Urinary bladder (tissue), 4 donors: Measurements from ENCODE around the gene PRLR. TPM values are rescaled to one million over a fixed set of nuclear protein-coding genes. Genes with fewer than 3 reads are reported as not detected.

Experiments
- DNase-seq: peaks from one replicate; pipeline ENCODE4 v3.0.0-alpha.2; 2015; ENCODE audit errors: extremely low spot score
- H3K27ac ChIP-seq: one replicate; pipeline ENCODE4 v1.5.1; 2013; ENCODE audit warnings: low read depth, mild to moderate bottlenecking, moderate library complexity
- H3K36me3 ChIP-seq: one replicate; pipeline ENCODE4 v1.6.1; 2013; ENCODE audit warnings: mild to moderate bottlenecking, moderate library complexity; ENCODE audit not compliant: insufficient read depth
- H3K4me1 ChIP-seq: one replicate; pipeline ENCODE4 v1.6.1; 2013; ENCODE audit warnings: mild to moderate bottlenecking, moderate library complexity; ENCODE audit not compliant: insufficient read depth
- H3K4me3 ChIP-seq: one replicate; pipeline ENCODE4 v1.5.1; 2013; ENCODE audit warnings: low read depth, low read length
- WGBS: extraction: QIAGEN DNeasy Blood & Tissue Kit; methylation state at CpG from one replicate; pipeline ENCODE4 v1.1.7; 2013; 5-methylcytosine and 5-hydroxymethylcytosine counted together
- polyA plus RNA-seq: library from polyadenylated mRNA; stranded (reverse); fragments of 200-250 nt; gene quantifications from one replicate; pipeline ENCODE4 v1.2.3, GENCODE V29; 2013
- total RNA-seq: library from RNA; depleted of rRNA; stranded (reverse); fragments of >200 nt; gene quantifications from one replicate; pipeline ENCODE4 v1.2.3, GENCODE V29; 2014
- donor health status: healthy with polysubstance abuse.
- donor health status: healthy.

The PRLR gene
- total and polyA plus RNA-seq, 2 donors, result 0.98 to 9.7 TPM

DNA sequence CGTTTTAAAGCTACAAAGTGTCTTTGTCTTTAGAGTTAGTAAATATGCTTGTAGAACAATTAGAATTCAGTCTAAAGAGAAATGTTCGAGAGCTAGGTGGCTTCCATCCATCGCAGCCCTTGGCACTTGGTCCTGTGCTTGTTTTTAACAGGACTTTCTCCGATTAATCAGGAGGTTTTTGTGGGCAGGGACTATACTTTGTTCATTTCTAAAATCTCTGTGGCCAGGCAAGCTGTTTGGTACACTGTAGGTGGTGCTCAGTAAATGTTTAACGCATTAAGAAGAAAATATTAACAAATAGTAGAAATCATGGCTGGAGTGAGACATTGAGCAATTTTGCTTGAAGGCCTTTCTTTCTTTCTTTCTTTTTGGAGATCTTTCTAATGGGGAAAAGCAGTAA, 203.3 kb downstream of the PRLR start:
- no peaks in the 10 kb centered on the region for H3K4me1 ChIP-seq
- no peak overlapping the region for H3K4me3 ChIP-seq
- DNase-seq, result no peak
- no peaks in the 10 kb centered on the region for H3K36me3 ChIP-seq
- 78% methylated on average over 5 of the region's 5 CpGs for WGBS
- H3K27ac ChIP-seq, result no peak overlapping the region

DNA sequence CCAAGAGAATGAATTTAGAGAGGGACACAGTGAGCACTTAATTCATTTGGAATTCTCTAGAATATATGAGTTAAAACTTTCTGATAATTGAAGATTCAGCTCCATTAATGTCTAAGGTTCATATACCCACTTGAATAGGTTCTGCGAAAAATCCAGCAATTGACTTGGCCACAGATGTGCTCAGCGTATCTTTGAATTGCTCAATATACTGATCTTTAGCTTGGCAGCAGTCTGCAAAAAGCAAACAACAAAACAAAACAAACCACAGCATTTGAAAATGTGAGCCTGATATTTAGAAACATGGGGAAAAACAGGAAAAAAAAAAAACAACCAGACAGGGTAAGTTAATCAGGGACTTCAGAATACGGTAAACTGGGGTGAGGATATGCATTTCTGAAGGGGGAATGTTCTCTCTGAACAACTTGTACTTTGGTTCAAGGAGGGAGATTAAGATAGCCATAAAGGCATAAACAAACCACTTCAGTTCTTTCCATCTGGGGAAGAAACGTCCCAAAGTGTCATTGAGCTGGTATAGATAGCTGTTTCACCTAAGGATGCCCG, 203.9 kb downstream of the PRLR start:
- DNase-seq, result no peak
- Histone ChIP-seq H3K36me3 (no peaks in the 10 kb centered on the region), H3K27ac (no peak overlapping the region), H3K4me3 (no peak overlapping the region), H3K4me1 (no peaks in the 10 kb centered on the region)
- 64% methylated on average over 5 of the region's 5 CpGs for WGBS

DNA sequence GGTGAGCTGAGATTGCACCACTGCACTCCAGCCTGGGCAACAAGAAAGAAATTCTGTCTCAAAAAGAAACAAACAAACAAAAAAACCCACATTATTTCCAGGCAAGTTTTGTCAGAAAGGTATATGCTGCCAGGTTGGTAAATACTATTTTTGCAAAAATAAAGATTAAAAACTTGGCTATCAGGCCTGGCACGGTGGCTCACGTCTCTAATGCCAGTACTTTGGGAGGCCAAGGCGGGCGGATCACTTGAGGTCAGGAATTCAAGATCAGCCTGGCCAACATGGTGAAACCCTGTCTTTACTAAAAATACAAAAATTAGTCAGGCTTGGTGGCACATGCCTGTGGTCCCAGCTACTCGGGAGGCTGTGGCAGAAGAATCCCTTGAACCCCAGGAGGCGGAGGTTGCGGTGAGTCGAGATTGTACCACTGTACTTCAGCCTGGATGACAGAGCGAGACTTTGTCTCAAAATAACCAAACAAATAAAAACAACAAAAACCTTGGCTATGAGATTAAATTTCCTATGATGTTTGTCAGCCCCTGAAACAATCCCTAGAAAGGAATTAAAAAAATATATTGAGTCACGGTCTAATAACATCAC, 205.3 kb downstream of the PRLR start:
- H3K27ac ChIP-seq, result no peak overlapping the region
- H3K4me1 ChIP-seq, result no peaks in the 10 kb centered on the region
- no peak for DNase-seq
- WGBS, result 89% methylated on average over 10 of the region's 10 CpGs
- H3K36me3 ChIP-seq, result no peaks in the 10 kb centered on the region
- H3K4me3 ChIP-seq, result no peak overlapping the region

DNA sequence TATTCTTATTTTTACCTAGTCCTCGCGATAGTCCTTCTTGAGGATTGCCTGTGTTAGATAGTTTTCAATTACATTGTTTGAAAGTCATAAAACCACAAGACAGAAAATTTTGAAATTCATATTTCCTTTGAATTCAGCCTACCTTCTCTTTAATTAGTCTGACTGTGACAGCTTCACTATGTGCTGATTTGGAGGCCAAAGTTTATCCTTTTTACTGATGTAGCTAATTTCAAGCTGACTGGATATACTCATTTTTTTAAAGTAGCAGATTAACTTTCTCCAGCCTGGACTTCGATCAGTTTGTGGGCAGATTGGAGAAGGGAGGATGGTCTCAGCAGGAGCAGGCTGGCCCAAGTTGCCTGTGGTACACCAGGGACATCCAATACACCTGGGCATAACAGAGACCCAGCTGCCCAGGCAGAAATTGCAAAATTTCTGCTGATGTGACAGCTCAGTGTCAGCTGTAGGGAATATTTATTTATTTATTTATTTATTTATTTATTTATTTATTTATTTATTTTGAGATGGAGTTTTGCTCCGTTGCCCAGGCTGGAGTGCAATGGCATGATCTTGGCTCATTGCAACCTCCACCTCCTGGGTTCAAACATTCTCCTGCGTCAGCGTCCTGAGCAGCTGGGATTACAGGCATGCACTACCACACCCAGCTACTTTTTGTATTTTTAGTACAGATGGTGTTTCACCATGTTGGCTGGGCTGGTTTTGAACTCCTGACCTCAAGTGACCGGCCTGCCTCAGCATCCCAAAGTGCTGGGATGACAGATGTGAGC, 206.7 kb downstream of the PRLR start:
- no peaks in the 10 kb centered on the region for H3K4me1 ChIP-seq
- no peak overlapping the region for H3K27ac ChIP-seq
- no peak overlapping the region for H3K4me3 ChIP-seq
- H3K36me3 ChIP-seq, result no peaks in the 10 kb centered on the region
- 86% methylated on average over 7 of the region's 7 CpGs for WGBS
- no peak for DNase-seq

DNA sequence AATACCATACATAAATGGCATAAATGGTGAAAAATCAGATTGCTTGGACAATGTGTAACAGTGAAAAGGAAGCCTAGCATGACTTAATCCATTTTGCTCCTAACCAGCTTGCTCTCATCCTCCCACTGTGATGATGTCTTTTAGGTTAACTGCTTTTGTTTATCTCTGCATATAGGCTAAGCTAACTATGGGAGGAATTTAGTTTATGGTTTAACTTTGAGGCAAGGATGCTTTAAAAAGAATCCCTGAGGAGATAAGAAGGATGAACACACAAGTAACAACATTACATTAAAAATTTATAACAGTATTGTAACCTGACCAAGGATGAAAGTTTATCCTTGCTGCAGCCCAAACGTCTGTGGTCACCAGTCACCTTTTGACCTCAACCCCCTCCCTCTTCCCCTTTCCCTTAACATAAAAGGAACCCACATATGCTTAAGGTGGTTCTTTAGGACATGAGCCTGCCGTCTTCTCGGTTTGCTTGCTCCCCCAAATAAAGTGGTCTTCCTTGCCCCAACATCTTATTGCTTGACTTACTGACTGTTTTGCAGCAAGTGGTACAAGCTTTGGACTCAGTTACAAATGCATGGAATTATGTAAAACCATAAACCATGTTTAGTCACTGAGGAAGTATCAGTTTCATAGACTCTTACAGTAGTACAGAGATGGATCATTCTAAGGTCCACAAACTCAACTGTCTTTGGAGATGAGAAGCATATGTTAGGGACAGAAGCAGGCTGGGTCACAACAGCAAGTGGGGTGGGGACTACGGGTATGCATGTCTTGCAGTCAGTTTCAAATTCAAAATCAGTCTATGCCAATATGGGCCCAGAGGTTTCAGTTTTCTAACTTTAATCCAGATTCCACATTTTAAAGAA, 213.9 kb downstream of the PRLR start:
- H3K4me1 ChIP-seq, result no peaks in the 10 kb centered on the region
- H3K27ac ChIP-seq, result no peak overlapping the region
- 38% methylated on average over 4 of the region's 4 CpGs for WGBS
- no peak overlapping the region for H3K4me3 ChIP-seq
- no peak for DNase-seq
- H3K36me3 ChIP-seq, result no peaks in the 10 kb centered on the region

DNA sequence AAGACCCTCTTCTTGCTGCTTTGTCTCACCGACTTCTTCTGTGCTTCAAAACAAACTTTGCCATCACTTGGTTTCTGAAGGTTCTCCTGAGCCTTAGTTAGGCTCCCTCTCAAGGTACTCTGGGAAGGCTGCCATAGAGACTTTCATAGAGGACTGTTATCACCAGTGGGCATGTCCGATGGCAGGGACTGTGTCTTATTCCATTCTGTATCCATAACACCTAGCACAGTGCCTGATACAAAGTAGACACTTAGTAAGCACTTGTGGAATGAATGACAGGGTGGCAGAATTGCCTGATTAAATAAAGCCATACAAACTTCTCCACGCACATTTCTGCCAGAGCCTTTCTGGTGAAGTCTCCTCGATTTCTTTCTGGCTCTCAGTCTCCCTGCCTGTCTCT, 215.2 kb downstream of the PRLR start:
- Histone ChIP-seq H3K4me3 (no peak overlapping the region), H3K4me1 (no peaks in the 10 kb centered on the region), H3K27ac (no peak overlapping the region), H3K36me3 (no peaks in the 10 kb centered on the region)
- WGBS, result 68% methylated on average over 4 of the region's 4 CpGs
- no peak for DNase-seq

DNA sequence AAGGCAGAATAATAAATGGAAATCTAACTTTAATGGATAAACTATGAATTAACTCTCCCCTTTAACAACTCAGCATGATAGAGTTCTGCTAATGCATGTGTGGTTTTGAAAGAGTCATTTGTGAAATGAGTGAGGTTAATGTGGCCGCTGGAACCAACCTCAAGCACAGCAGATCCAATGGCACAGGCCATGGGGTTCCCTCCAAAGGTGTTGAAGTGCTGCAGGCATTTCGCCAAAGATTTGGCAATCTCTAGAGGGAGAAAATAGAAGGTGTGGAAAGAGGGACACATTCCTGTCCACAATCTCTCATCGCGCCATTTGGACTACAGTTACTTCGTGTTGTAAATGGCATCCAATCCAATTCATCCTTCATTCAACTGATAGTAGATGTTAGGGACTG, 217.5 kb downstream of the PRLR start:
- H3K4me1 ChIP-seq, result no peaks in the 10 kb centered on the region
- WGBS, result 82% methylated on average over 5 of the region's 5 CpGs
- no peaks in the 10 kb centered on the region for H3K36me3 ChIP-seq
- no peak for DNase-seq
- H3K27ac ChIP-seq, result no peak overlapping the region
- H3K4me3 ChIP-seq, result no peak overlapping the region

DNA sequence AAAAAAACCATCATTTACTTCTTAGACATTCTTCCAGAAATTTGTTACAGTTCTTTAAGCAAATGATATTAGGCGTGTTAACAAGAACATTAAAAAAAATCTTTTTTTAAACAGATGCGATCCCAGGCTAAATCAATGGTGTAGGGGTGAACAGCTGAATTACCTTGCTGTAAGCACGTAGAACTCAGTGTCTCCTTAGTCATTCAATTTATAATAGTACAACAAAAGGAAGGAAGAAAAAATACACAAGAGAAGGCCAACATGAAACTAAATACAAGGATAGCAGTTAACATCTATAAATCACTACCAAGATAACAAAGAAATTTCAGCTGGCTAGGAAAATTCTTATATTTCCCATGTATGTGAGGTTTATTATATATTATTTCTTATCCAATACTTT, 217.9 kb downstream of the PRLR start:
- Histone ChIP-seq H3K27ac (no peak overlapping the region), H3K4me1 (no peaks in the 10 kb centered on the region), H3K4me3 (no peak overlapping the region), H3K36me3 (no peaks in the 10 kb centered on the region)
- DNase-seq, result no peak
- 81% methylated on average over 3 of the region's 3 CpGs for WGBS

DNA sequence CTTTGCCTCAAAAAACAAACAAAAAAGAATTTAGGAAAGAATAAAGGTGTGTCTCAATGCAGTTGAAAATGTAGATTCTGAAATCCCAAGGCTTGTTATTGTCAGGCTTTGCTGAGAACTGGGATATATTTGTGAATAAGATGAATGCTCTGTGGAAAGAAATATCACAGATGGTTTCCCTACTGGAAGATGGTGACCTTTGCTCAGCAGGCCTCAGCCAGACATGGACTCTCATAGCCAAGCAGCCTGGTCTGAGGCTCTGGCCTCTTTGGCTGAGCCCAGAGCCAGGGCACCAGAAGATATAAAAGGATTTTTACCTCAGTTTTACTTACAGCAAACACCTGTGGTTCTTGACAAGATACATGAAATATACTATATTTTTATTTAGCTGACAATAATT, 219.6 kb downstream of the PRLR start:
- H3K4me1 ChIP-seq, result no peaks in the 10 kb centered on the region
- no peak for DNase-seq
- no peak overlapping the region for H3K4me3 ChIP-seq
- H3K27ac ChIP-seq, result no peak overlapping the region
- H3K36me3 ChIP-seq, result no peaks in the 10 kb centered on the region

DNA sequence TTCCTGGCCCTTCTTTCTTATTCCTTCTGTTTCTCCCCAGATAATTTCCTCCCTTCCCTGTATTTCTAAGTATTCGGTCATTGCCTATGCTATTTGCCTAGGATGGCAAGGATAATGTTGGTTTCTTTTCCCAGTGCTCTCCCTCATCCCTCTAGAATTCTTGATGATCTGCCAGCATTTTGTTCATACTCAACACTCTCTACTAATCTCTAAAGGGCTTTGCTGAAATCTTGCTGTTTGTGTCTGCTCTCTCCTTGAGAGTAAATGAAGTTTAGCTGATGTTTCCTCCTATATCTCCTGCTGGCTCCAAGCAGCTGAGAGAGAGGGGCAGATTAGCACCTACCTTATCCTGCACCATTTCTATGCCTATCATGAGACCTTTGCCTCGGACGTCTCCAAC, 220.6 kb downstream of the PRLR start:
- no peaks in the 10 kb centered on the region for H3K4me1 ChIP-seq
- no peaks in the 10 kb centered on the region for H3K36me3 ChIP-seq
- 39% methylated on average over 3 of the region's 3 CpGs for WGBS
- H3K4me3 ChIP-seq, result no peak overlapping the region
- DNase-seq, result no peak
- no peak overlapping the region for H3K27ac ChIP-seq

DNA sequence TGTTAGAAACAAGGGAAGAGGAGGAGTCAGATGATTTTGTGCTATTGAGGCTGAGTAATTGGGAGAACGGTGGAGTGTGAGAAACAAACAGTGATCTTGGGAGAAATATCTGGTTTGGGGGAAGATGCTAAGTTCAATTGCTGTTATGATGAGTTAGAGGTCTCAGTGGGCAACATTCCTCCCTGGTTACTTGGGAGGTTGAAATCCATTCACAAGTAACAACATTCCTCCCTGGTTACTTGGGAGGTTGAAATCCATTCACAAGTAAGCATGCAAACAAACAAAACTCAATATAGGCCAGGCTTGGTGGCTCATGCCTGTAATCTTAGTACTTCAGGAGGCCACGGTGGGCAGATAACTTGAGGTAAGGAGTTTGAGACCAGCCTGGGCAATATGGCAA, 221.3 kb downstream of the PRLR start:
- Histone ChIP-seq H3K4me1 (no peaks in the 10 kb centered on the region), H3K27ac (no peak overlapping the region), H3K4me3 (no peak overlapping the region), H3K36me3 (no peaks in the 10 kb centered on the region)
- no peak for DNase-seq
- 84% methylated on average over 2 of the region's 2 CpGs for WGBS

DNA sequence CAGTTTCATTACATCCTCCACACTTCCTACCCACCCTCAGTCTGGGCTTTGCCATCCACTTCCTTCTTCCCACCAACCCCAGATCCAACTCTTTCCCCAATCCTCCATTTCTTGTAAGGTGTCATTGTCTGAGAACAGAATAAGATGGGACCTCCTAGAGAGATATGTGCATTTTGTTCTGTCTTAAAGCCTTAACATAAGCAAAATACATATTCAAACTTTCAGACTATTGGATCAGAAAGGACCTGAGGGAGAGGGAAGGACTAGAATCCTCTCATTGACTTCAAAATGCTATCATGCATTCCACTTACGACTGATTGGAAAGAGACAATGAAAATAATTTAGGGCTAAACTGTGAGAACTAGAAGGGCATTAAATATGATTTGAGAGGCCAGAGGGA, 225.5 kb downstream of the PRLR start:
- Histone ChIP-seq H3K4me3 (no peak overlapping the region), H3K27ac (no peak overlapping the region), H3K4me1 (no peaks in the 10 kb centered on the region), H3K36me3 (no peaks in the 10 kb centered on the region)
- 92% methylated on average over 1 of the region's 1 CpG for WGBS
- DNase-seq, result no peak

DNA sequence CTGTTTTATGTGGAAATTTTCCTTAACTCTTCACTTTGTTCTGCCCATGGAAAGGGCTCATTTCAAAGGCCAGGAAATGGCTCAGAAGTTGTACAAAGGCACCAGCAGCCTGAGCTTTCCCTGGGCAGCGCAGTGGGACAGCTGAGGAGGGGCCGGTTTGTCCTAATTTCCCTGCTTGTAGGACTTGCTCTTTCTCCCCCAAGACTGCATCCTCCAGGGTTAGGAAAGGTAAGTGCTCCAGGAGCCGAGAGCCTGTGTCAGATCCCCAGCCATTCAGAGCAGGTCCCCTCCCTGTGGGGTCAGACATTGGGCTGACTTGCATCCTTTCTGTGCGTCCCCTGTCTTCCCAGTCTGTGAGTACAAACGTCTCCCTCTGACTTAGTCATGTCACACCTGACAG, 226.1 kb downstream of the PRLR start:
- H3K4me3 ChIP-seq, result no peak overlapping the region
- 78% methylated on average over 5 of the region's 5 CpGs for WGBS
- DNase-seq, result no peak
- H3K4me1 ChIP-seq, result no peaks in the 10 kb centered on the region
- H3K36me3 ChIP-seq, result no peaks in the 10 kb centered on the region
- H3K27ac ChIP-seq, result no peak overlapping the region
